ENCODE results near the gene MAN2B1. TPM values are rescaled to one million over a fixed set of nuclear protein-coding genes. Genes with fewer than 3 reads are reported as not detected.

Gene MAN2B1
- total RNA-seq, 1 experiment from 2014 or later = 93.5 TPM

GRCh38 chr19:12611361-12611699, 55.2 kb downstream of the MAN2B1 start:
- H3K27ac Mint-ChIP-seq = peak overlapping the region; percentile 97 to 100 (median 100)
- Histone ChIP-seq H3K23ac (ENCODE audit: insufficient read length, low read depth, low read length) (no peak overlapping the region), H3K23me2 (ENCODE audit: insufficient read length, low read depth, low read length, poor library complexity, severe bottlenecking) (peaks cover 9% of the 10 kb centered on the region)

More at GRCh38 chr19:12611361-12611699, 55.2 kb downstream of the MAN2B1 start:
- H3K4me1 ChIP-seq (ENCODE audit: insufficient read depth, low read length) = no peaks in the 10 kb centered on the region
- H3K4me2 ChIP-seq (ENCODE audit: insufficient read depth, insufficient read length, low read length) = peak overlapping the region; percentile 93
- H3K14ac ChIP-seq (ENCODE audit: insufficient read depth, low read length) = peak overlapping the region; percentile 87
- H3K18ac ChIP-seq (ENCODE audit: insufficient read length, low read depth, low read length) = peak overlapping the region; percentile 65
- no peaks in the 10 kb centered on the region for H3K27me3 ChIP-seq (ENCODE audit: insufficient read depth, low read length)
- peak overlapping the region; percentile 94 for H3K9ac ChIP-seq (ENCODE audit: extremely low read depth, insufficient read length, low read length)
- no peak overlapping the region; the same call in 1 of the 2 replicates for H3K4ac ChIP-seq (ENCODE audit: low read depth, low read length)
- no peak overlapping the region for H2BK5ac ChIP-seq (ENCODE audit: insufficient read length, low read length)
- H3K79me1 ChIP-seq (ENCODE audit: insufficient read depth, low read depth, low read length, poor library complexity, severe bottlenecking) = peaks cover 3% of the 10 kb centered on the region
- no peak for TF ChIP-seq CTCF (conservative IDR thresholded peaks at IDR 0.05)
- no peak overlapping the region for H4K8ac ChIP-seq (replicated peaks; ENCODE audit: insufficient read length, low read depth, low read length)
- no CpG with 5 or more reads among the region's 10 CpGs for WGBS (ENCODE audit: extremely low coverage, insufficient read length, low lambda C conversion rate)
- Mint-ChIP-seq H3K27me3 (ENCODE audit: low read depth) (no peaks in the 10 kb centered on the region), H3K4me1 (peaks cover 3 to 6% of the 10 kb centered on the region in 2 experiments; a peak in 2 of 4 replicates), H3K4me3 (peak overlapping the region; percentile 99 to 100), H3K36me3 (ENCODE audit: insufficient read depth in 1 of 3, low read depth in 3 of 3) (peaks cover 21 to 31% (median 28%) of the 10 kb centered on the region in 3 experiments; a peak in 6 of 7 replicates), H3K9me3 (no peaks in the 10 kb centered on the region; a peak in 1 of 5 replicates)
- H2BK12ac ChIP-seq (ENCODE audit: insufficient read length, low read depth, low read length) = no peak overlapping the region
- H2BK20ac ChIP-seq (ENCODE audit: low read depth, low read length, poor library complexity, severe bottlenecking) = no peak overlapping the region
- no peak overlapping the region for H3T11ph ChIP-seq (ENCODE audit: low read length)
- H4K20me1 ChIP-seq (ENCODE audit: control insufficient read depth, insufficient read depth, insufficient read length) = no peaks in the 10 kb centered on the region
- peak overlapping the region; percentile 59 for H3K27ac ChIP-seq (ENCODE audit: insufficient read length, low read depth, low read length)
- H3K9me3 ChIP-seq (ENCODE audit: control insufficient read depth, low read depth, low read length) = no peaks in the 10 kb centered on the region
- peaks cover 12% of the 10 kb centered on the region; the same call in 1 of the 2 replicates for H3K79me2 ChIP-seq (ENCODE audit: insufficient read depth, low read length)
- no peak overlapping the region for H2BK15ac ChIP-seq (ENCODE audit: low read depth, low read length)
- H2AK5ac ChIP-seq (ENCODE audit: insufficient read length, low read length) = no peak overlapping the region
- H2BK120ac ChIP-seq (ENCODE audit: low read depth, low read length, poor library complexity, severe bottlenecking) = peak overlapping the region; percentile 73
- no peak overlapping the region for H3K56ac ChIP-seq (ENCODE audit: insufficient read length, low read depth, low read length)
- H4K91ac ChIP-seq (ENCODE audit: insufficient read length, low read depth, low read length) = peak overlapping the region; percentile 60
- no peak overlapping the region for H2AFZ ChIP-seq (ENCODE audit: low read length)
- no peak overlapping the region for H4K5ac ChIP-seq (ENCODE audit: insufficient read length, low read depth, low read length)
- peak; percentile 66 for DNase-seq

Measured in H9 (cell line).